HL-60 (cell line): ENCODE results near the gene SCAF8.

ENCODE experiments used
- CTCF ChIP-seq: IDR thresholded peaks from one replicate; pipeline ENCODE4 v1.5.1; 2011; ENCODE audit warnings: low read length, control low read depth, inconsistent platforms; ENCODE audit not compliant: insufficient read depth
- GABPA ChIP-seq: IDR thresholded peaks from 2 replicates; pipeline ENCODE4 v1.6.1; 2012; ENCODE audit warnings: low read depth
- POLR2AphosphoS5 ChIP-seq: IDR thresholded peaks from 2 replicates; pipeline ENCODE4 v1.6.1; 2012; ENCODE audit warnings: low read depth
- REST ChIP-seq: IDR thresholded peaks from 2 replicates; pipeline ENCODE4 v1.6.1; 2012; ENCODE audit warnings: low read depth; ENCODE audit not compliant: insufficient replicate concordance

- TF ChIP-seq POLR2AphosphoS5 (no peak), CTCF (no peak), GABPA (no peak), REST (no peak)
Measured at GRCh38 chr6:154749341-154749740, 16.1 kb downstream of the SCAF8 start.
